ENCODE results near the gene FAM234B.

Gene FAM234B

DNA sequence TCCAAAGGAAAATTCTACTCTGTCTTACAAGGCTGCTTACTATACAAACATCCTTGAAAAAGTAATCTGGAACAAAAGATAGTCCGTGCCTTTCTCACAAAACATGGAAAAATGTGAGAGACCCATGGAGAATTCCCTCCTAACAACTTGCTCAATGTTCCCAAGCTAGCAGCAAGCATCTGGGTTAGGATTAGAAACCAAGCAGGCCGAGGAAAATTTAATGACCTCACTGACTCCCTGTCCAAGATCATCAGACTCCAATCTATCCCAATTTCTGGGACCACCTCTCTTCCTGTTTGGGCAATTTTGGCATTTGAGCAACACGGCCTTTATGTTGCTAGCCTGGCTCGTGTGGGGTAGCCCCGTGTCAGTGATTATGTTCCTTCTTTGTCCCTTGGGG, 77.4 kb downstream of the FAM234B start:
- no peak for DNase-seq

DNA sequence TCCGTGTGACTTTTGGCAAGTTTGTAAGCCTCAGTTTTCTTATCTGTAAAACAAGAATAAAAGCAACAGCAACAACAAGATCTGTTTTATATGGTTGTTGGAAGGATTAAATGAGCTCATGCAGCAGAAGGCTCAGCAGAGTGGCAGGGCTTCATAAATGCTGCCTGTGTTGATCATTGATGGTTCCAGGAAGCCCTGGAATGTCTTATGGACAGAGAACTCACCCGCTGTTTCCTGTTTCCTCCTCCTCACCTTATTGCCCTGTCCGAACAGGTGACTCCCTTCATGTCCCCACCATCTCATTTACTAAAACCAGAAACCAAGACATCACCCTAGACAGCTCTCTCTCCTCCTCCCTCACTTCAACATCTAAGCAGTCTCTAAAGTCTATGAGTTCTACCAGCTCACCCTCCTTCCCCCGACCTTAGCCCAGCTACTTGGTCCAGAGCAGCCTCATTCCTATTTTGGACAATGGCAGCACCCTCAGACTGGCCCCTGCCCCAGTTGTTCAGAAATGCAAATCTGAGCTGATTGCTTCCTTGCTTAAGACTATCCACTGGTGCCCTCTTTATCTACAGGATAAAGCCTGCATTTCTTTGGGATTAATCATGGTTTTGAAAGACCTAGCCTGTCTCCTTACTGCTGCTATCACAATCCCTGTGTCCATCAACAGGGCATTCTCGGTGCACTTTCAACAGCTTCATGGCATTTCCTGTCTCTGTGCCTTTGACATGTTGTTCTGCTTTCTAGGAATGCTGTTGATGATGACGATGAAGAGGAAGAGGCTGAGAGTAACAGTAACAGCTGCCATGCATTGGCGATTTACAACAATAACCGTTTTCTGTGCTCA, 80.7 kb downstream of the FAM234B start:
- no peak for DNase-seq

DNA sequence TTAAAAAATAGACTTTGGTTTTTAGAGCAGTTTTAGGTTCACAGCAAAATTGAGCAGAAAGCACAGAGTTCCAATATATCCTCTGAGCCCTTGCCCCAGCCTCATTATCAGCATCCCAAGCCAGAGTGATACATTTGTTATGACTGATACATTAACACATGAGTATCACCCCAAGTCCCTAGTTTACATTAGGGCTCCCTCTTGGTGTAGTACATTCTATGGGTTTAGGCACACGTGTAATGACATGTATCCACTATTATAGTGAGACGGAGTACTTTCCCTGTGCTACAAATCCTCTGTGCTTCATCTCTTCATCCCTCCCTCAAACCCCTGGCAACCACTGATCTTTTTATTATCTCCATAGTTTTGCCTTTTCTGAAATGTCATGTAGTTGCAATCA, 81.8 kb downstream of the FAM234B start:
- no peak for DNase-seq

DNA sequence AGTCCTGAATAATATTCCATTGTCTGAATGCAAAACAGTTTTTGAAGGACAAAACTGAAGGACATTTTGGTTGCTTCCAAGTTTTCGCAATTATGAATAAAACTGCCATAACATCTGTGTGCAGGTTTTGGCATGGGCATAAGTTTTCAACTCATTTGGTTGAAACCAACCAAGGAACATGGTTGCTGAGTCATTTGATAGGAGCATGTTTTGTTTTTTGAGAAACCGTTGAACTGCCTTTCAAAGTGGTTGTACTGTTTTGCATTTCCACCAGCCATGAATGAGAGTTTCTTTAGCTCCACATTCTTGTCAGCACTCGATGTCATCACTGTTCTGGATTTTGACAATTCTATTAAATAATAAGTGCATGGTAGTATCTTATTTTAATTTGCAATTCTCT, 82.3 kb downstream of the FAM234B start:
- no peak for DNase-seq

DNA sequence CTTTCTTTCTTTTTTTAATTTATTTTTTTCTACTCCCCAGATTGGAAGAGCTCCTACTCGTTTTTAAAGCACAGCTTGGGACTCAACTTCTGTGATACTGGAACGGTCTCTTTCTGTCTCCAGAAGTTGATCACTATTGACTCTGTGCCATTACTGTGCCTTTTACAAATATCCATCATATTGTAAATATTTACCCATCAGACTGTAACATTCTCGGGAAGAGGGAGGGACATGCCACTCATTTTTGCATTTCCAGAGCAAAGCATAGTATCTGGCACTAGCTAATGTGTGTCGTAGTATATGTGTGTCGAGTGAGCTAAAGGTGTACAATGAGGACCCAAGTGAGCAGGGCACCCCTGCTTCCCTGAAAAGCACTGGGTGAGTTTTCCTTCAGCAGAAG, 83.3 kb downstream of the FAM234B start:
- DNase-seq = no peak

DNA sequence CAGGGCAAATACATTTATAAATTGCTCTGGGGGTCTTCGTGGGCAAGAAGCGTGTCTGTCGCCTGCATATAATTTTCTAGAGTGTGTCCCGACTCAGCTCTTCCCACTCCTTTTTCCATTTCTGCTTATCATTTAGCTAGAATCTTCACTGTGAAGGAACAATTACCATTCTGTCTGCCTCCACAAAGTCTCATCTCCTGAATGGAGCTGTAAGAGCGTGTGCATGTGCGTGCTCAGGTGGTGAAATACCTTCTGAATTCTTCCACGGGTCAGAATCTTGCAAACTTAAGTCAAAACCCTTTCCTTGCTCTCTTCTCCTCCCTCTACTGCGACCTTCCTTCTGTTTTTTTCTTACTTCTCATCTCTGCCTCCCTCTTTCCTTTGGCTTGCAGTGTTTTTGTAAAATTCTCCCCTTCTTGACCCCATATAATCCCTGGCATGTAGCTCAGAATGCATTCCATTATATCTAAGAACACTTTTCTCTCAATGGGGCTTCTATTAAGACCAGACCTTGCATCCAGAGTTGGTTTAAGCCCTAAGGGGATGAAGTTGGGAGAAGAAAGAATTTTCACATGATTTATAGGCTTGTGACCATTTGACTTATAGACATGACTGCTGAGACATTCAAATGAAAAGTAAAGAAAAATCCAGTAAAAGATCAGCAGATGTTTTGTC, 84.2 kb downstream of the FAM234B start:
- DNase-seq = no peak

DNA sequence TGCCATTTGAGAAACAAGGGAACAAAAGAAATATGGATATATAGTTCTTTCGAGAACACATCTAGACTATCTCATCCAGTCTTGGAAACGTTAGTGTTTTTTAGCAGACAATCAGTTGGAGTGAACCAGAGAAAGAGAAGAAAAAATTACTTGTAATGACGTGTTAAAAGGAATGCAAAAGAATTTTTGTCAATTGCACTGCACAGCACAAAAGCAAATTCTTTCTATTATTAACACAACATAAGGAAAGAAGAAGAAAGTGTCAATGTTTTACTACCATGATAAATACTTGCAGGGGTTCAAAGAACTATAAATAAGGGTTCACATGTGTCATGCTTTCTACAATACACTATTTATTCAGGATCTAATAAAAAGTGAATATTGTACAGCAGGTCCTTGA, 86.8 kb downstream of the FAM234B start:
- no peak for DNase-seq
